ENCODE measurements around the gene CNN2.

DNA sequence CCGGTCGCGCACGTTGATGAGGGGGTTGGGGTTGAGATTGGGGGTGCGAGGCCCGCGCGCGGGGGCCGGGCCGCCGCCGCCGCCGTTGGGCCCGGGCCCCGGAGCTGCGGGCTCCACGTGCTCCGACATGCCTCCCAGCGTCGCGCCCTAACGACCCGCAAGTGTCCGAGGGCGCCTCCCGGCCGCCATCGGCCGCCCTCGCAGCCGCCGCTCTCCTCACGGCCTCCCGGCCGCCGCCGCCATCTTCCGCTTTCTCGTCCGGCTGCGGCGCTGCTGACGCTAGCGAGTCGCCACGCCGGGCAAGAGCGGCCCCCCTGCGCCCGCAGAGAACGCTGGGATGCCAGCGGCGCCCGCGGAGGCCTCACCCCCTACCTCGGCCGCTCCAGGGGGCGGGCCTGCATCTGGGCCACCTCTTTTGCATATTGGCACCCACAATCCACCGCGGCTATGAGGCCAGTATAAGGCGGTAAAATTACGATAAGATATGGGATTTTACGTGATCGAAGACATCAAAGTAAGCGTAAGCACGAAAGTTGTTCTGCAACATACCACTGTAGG, 5.5 kb upstream of the CNN2 start, which contains the start of gene TMEM259:
- TF ChIP-seq, protein P1, sequence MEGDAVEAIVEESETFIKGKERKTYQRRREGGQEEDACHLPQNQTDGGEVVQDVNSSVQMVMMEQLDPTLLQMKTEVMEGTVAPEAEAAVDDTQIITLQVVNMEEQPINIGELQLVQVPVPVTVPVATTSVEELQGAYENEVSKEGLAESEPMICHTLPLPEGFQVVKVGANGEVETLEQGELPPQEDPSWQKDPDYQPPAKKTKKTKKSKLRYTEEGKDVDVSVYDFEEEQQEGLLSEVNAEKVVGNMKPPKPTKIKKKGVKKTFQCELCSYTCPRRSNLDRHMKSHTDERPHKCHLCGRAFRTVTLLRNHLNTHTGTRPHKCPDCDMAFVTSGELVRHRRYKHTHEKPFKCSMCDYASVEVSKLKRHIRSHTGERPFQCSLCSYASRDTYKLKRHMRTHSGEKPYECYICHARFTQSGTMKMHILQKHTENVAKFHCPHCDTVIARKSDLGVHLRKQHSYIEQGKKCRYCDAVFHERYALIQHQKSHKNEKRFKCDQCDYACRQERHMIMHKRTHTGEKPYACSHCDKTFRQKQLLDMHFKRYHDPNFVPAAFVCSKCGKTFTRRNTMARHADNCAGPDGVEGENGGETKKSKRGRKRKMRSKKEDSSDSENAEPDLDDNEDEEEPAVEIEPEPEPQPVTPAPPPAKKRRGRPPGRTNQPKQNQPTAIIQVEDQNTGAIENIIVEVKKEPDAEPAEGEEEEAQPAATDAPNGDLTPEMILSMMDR (IDR thresholded peaks at IDR 0.05) = no peak
- no peak for TF ChIP-seq EZH2 (IDR thresholded peaks at IDR 0.05; ENCODE audit: borderline replicate concordance, insufficient read depth, low read depth, low read length, poor library complexity, severe bottlenecking)

Measured in B cell (primary cell).